Tibial nerve (tissue), 4 donors: Measurements from ENCODE around the gene SHFL.

Experiments
- EP300 ChIP-seq, 2 donors: sonication (generic); formaldehyde crosslinking; IDR thresholded peaks; one replicate each; pipeline ENCODE4 v1.6.1; 2017; ENCODE audit warnings: antibody characterized with exemption in 2 of 2, mild to moderate bottlenecking in 1 of 2
- POLR2A ChIP-seq, 2 donors: fragments of 450-650 bp; IDR thresholded peaks; one replicate each; pipeline ENCODE4 v1.6.1; 2017; ENCODE audit warnings: antibody characterized with exemption in 2 of 2, mild to moderate bottlenecking in 2 of 2, moderate library complexity in 2 of 2
- TF ChIP-seq, protein P1 (sequence below), 5 experiments: fragments of 200-600 bp in 3 of 5; fragments of 450-650 bp in 2 of 5; sonication (generic) in 3 of 5; IDR thresholded peaks; one replicate each; pipeline ENCODE4 v1.5.1; 2016 to 2019; ENCODE audit warnings: antibody characterized with exemption in 5 of 5, mild to moderate bottlenecking in 3 of 5, moderate library complexity in 2 of 5

DNA sequence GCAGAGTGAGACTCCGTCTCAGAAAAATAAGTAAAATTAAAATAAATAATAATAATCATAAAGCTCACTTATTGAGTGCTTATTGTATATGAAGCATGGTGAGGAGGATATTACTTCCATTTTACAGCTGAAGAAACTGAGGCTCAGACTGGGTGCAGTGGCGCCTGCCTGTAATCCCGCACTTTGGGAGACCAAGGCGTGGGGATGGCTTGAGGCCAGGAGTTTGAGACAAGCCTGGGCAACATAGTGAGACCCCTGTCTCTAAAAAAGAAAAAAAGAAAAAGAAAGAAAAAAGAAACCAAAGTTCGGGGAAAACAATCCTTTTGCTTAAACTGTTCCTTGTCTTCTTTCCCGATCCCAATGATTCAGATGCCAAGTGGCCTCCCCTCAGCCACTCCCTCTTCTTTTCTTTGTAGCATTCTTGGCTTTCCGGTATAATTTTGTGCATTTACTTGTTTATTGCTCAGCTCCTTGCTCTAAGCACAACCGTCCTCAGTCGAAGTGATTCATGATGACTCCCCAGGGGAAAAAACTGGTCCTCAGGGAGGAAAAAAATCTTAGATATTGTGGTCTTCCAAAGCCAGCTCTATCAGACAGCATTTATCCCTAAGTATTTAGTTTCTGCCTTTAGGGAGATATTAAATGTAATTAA, 34.5 kb downstream of the SHFL start:
- TF ChIP-seq, protein P1, sequence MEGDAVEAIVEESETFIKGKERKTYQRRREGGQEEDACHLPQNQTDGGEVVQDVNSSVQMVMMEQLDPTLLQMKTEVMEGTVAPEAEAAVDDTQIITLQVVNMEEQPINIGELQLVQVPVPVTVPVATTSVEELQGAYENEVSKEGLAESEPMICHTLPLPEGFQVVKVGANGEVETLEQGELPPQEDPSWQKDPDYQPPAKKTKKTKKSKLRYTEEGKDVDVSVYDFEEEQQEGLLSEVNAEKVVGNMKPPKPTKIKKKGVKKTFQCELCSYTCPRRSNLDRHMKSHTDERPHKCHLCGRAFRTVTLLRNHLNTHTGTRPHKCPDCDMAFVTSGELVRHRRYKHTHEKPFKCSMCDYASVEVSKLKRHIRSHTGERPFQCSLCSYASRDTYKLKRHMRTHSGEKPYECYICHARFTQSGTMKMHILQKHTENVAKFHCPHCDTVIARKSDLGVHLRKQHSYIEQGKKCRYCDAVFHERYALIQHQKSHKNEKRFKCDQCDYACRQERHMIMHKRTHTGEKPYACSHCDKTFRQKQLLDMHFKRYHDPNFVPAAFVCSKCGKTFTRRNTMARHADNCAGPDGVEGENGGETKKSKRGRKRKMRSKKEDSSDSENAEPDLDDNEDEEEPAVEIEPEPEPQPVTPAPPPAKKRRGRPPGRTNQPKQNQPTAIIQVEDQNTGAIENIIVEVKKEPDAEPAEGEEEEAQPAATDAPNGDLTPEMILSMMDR (IDR thresholded peaks at IDR 0.05), result no peak
- TF ChIP-seq POLR2A (IDR thresholded peaks at IDR 0.05) (no peak), EP300 (IDR thresholded peaks at IDR 0.05) (peak in 1 of 2 donors; percentile 21)
